Measurements from ENCODE around the gene QSOX2. TPM values are rescaled to one million over a fixed set of nuclear protein-coding genes. Genes with fewer than 3 reads are reported as not detected.

The QSOX2 gene
- polyA plus RNA-seq, 5 donors, result 9.1 to 12.5 (median 11.9) TPM

- DNase-seq, result no peak
Observed at GRCh38 chr9:136252846-136253245, 7.2 kb upstream of the QSOX2 start.

DNA sequence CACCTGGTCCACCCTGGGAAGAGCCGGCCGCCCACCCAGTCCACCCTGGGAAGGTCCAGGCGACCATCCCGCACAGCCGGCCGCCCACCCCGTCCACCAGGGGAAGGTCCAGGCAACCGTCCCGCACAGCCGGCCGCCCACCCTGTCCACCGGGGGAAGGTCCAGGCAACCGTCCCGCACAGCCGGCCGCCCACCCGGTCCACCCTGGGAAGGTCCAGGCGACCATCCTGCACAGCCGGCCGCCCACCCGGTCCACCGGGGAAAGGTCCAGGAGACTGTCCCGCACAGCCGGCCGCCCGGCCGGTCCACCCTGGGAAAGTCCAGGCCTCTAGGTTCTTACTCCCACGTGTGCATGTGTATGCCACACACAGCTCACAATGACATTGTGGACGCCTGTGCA lies 6.7 kb upstream of the QSOX2 start:
- DNase-seq, result no peak

- DNase-seq, result no peak
Observed at GRCh38 chr9:136251264-136252115, 5.9 kb upstream of the QSOX2 start.

GRCh38 chr9:136250676-136251075 lies 5.1 kb upstream of the QSOX2 start:
- DNase-seq, result no peak

DNA sequence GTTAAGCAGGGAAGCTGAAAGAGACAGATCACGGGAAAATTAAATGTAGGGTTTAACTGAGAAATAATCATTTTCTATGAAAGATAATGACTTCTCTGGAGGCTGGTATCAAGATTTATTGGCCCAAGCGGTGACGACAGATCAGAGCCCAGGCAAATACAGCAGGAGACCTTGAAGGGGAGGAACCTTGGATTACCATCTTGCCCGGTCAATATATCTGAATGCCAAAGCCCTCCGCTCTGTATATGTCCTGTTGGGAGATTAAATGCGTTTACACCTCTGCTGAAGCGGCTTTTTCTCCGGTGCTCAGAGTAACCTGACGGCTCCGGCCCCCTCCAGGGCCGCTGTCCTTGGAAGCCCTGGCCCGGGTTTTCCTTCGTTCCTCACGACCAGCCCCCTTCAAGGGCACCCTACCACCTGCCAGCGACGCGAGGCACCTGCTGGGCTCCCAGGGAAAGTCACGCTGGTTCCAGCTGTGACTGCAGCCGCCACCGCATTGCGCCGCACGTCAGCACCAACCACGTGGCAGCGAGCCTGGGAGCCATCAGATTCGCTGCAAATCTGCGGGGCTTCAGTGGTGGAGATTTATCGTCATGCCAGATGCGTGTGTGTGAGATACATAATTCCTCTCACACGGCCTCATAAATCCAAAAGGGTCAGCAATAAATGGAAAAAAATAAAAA lies 4.4 kb upstream of the QSOX2 start:
- no peak for DNase-seq

DNA sequence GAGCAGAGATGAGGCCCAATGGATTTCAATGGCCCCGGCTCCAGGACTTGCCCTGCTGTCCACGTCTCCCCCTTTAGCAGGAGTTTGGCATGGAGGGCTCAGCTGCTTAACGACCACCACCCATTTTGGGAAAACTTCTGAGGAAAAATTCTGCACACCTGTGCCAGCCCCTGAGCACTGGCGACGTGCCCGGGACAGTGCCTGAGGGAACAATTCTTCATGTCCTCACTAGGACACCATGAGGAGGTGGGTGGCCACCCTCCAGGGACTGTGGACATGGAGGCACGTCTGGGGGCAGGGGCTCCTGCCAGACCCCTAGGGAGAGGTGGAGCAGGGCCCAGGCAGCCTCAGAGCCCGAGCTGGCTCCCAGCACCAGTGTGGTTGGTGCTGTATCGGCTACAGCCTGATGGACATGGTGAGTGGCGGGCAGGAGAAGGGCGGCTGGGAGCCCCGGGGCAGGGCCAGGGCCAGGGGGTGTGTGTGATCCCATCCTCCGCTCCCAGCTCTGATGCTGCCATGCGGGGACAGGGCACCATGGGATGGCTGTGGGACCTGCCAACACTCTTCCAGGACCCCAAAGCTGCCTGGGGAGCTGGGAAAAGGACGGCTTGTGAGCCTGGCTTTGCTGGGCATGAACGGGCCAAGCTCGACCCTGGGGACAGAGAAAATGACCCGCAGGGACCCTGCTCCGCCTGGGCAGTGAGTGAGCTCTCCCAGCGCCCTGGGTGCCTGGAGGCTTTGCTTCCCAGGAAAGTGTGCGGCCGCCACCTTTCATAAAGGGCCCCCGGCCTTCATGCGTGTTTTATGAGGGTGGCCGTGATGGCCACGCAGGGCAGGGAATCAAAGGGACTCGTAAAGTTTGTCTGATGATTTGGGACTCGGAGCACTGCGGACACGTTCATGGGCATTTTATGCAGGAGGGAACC lies 3.6 kb upstream of the QSOX2 start:
- no peak for DNase-seq

- no peak for DNase-seq
Observed at GRCh38 chr9:136247947-136248637, 2.5 kb upstream of the QSOX2 start.

DNA sequence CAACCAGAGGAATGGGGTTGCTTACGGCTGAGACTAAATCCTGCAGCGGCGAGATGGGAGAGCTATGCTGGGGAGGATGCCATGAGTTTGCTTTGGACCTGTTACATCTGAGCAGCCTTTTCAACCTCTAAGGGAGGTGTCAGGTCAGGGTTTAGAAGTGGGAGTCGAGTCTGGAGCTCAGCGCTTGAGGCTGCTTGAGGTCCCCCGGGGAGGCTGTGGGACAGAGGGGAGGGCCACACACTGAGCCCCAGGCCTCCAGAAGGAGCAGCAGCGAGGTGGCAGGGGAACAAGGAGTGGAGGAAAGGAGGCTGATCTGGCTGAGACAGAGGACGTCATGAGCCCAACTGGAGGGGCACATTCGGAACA lies 1.9 kb upstream of the QSOX2 start:
- no peak for DNase-seq

DNA sequence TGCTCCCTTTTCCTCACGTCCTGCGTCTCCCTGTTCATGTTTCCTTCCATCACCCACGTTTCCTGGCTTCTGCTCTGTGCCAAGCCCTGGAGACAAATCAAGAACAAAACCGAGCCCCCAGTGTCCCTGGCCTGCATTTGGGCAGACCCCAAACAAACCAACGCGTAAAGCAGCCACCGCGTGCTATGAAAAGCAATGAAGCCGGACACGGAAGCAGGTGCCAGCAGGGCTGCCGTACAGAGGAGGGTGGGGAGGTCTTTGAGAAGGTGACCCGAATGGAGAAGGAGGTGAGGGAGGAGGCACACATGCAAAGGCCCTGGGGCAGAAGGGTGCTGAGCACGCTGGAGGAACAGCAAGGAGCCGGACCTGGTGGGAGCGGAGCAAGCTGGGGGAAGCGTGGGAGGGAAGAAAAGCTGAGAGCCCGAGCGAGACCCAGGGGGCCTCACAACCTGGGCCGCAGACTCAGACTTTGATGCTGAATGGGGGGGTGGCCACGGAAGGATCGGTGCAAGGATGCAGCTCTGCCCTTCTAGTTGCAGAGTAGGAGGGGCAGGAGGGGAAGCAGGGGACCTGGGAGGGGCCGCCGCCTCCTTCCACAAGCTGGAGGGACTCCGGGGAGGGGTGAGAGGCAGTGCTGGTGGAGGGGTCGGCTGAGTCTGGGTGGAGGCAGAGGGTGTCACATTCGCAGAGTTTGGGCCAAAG lies 1.4 kb upstream of the QSOX2 start:
- DNase-seq, result no peak

DNA sequence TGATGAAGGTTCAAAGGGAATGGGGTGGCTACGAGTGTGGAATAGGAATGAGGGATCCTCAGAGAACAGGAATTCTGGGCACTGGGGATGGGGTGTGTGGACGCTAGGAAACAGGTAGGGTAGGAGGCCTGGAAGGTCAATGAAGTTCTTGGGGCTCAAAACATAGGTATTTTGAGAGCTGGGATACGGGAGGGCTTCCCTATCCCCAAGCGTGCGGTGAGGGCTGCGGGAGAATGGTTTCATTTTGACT lies 718 bp downstream of the QSOX2 start:
- DNase-seq, result no peak

- DNase-seq, result no peak
Observed at GRCh38 chr9:136244122-136244968, 1.3 kb downstream of the QSOX2 start.

- no peak for DNase-seq
Observed at GRCh38 chr9:136243631-136244030, 2.0 kb downstream of the QSOX2 start.

DNA sequence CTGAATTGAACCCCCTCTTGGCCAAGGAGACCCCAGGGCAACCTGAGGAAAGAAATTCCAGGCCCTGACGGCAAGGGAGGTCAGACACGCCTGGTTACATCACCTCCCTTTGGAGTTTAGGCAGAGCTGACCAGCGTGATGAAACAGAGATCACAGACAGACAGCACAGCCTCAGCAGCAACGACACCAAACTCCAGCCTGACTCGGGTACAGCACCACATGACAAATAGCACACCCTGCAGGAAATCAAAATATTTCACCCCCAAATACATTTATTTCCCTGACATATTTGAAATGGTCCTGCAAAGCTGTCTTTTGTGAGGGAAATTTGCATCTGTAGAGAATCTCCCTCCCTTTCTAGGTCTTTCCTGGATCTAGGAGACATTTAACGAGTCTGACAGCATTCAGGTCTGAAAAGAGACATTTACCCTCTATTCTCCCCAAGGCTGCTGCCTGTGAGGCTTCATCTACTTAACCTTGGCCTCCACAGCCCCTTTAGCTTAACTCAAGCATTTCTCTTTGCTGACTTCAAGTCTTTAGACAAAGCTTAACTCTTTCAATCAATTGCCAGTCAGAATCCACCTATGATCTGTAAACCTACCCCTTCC lies 2.6 kb downstream of the QSOX2 start:
- no peak for DNase-seq

DNA sequence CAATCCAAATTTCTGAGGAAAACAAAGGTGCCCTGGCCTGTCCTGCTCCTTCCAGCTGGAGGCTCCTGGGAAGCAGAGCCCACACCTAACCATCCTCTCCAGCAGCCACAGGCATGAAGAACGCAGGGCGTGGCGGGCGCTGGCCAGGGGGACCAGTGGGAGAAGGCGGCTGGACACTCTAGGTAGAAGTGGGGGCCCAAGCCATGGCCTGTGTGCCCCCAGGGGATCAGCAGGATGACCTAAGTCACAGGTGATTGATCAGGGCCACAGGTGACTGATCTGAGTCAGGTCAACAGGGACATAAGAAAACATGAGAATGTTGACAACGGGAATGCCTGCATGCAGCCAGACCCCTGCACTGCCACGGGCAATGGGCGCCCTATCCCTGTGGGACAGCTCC lies 3.4 kb downstream of the QSOX2 start:
- no peak for DNase-seq

DNA sequence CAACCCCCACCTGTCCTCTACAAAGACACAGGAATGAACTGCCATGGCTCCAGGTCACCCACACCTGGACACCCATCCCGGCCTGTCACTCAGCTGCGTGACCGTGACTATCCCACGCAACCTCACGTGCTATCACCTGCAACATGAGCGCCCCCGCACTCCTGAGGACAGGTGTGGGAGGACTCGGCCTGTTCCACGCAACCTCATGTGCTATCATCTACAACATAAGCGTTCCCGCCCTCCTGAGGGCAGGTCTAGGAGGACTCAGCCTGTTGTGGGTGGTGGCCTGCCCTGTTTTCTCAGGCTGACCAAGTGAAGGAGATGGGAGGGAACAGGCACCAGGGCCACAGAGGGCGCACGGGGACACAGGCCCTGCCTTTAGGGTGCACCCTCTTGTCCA lies 4.1 kb downstream of the QSOX2 start:
- no peak for DNase-seq

DNA sequence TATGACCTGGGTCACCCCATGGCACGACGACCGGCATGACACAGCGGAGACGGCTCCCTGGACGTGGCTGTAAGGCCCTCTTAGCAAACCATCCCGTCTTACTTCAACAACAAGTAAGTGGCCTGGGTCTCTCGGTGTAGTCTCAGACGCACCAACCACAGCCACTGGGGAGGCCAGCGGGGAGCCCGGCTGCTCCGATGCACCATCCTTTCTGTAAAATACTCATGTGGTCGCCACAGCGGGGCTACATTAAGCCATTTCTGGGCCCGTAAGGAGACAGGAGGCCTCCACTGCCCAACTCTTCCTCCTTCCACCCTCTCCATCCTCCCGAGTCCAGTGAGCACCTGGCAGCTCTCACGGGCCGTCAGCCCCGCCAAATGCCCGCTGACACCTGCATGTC lies 4.7 kb downstream of the QSOX2 start:
- DNase-seq, result no peak

DNA sequence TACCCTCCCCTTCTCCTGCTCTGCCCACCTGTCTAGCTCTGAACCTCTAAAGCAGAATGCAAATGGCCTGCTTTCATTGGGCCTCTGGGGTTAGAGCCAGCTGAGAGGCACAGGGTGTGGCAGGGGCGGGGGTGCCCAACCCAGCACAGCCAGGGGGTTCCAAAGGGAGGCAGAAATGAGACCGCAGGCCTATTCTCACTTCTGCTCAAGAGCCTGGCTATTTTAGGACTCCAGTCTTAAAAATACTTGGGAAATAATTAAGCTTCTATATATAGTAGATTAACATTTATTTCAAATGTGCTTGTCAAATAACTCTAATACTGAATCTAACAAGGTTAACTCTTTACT lies 5.7 kb downstream of the QSOX2 start:
- DNase-seq, result no peak

DNA sequence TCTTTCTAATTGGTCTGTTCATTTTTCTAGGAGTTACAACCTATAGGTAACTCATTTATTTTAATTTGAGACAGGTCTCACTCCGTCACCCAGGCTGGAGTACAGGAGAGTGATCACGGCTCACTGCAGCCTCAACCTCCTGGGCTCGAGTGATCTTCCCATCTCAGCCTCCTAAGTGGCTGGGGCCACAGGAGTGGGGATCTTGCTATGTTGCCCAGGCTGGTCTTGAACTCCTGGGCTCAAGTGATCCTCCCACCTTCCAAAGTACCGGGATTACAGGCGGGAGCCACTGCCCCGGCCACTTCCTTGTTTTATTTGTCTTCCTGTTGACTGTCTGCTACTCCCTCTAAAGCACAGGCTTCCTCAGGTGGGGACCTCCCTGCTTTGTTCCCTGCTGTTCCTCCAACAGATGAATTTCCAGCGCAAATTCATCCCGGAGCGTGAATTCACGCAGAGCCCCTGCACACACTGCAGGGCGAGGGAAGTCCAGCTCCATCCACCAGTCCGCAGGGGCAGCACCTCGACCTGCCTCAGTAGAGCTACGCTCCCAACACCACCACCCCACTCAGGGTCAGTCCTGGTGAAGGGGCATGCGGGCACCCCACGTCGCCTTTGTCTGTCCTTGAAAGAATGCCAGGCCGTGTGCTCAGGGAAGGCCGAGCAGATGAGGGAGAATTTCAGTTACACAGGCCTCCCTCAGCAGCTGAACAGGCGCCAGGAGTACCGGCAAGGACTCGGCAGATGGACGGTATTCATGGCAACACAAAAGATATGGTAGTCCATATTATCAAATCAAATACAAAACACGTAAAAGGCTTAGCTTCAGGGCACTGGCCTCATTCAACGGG lies 6.3 kb downstream of the QSOX2 start:
- no peak for DNase-seq

- DNase-seq, result no peak
Observed at GRCh38 chr9:136238342-136238732, 7.3 kb downstream of the QSOX2 start.

Data from right lung (tissue), 5 donors.